Thymus (tissue), 11 donors: ENCODE measurements around the gene NR1D1. TPM values are rescaled to one million over a fixed set of nuclear protein-coding genes. Genes with fewer than 3 reads are reported as not detected.

Source experiments
- DNase-seq, 9 donors: peaks; one replicate each; pipeline ENCODE4 v3.0.0-alpha.2; 2013; ENCODE audit warnings: low spot score in 9 of 9, low read depth in 6 of 9, missing footprints in 1 of 9
- H3K27ac ChIP-seq, 2 donors: one replicate each; pipeline ENCODE4 v1.5.1; 2013; ENCODE audit warnings: control low read depth in 1 of 2, low read depth in 1 of 2, low read length in 1 of 2, mild to moderate bottlenecking in 1 of 2, moderate library complexity in 1 of 2
- H3K27me3 ChIP-seq, 2 donors: one replicate each; pipeline ENCODE4 v1.5.1; 2013; ENCODE audit warnings: low read length in 1 of 2; ENCODE audit not compliant: control insufficient read depth in 2 of 2, insufficient read depth in 1 of 2
- H3K36me3 ChIP-seq, 2 donors: one replicate each; pipeline ENCODE4 v1.5.1; 2013; ENCODE audit warnings: low read length in 1 of 2, mild to moderate bottlenecking in 1 of 2, moderate library complexity in 1 of 2; ENCODE audit not compliant: control insufficient read depth in 2 of 2, insufficient read depth in 2 of 2
- H3K4me1 ChIP-seq, 2 donors: one replicate each; pipeline ENCODE4 v1.5.1; 2013; ENCODE audit warnings: low read length in 2 of 2; ENCODE audit not compliant: control insufficient read depth in 2 of 2, insufficient read depth in 2 of 2
- H3K4me3 ChIP-seq, 2 donors: one replicate each; pipeline ENCODE4 v1.5.1; 2013; ENCODE audit warnings: low read length in 2 of 2, control low read depth in 1 of 2, mild to moderate bottlenecking in 1 of 2
- H3K9me3 ChIP-seq, 2 donors: one replicate each; pipeline ENCODE4 v1.5.1; 2013; ENCODE audit warnings: low read length in 1 of 2, mild to moderate bottlenecking in 1 of 2; ENCODE audit not compliant: control insufficient read depth in 2 of 2, insufficient read depth in 1 of 2
- WGBS: extraction: QIAGEN DNeasy Blood & Tissue Kit; methylation state at CpG from one replicate; pipeline ENCODE4 v1.1.7; 2013; 5-methylcytosine and 5-hydroxymethylcytosine counted together
- polyA plus RNA-seq: library from polyadenylated mRNA; stranded (reverse); fragments of 200-250 nt; gene quantifications from one replicate; pipeline ENCODE4 v1.2.3, GENCODE V29; 2013
- total RNA-seq: library from RNA; stranded (reverse); fragments of 120-200 nt; gene quantifications from one replicate; pipeline ENCODE4 v1.2.4, GENCODE V29; 2013
- donor health status: healthy.

The NR1D1 gene
- total and polyA plus RNA-seq, 2 donors, result 0.85 to 3.2 TPM

DNA sequence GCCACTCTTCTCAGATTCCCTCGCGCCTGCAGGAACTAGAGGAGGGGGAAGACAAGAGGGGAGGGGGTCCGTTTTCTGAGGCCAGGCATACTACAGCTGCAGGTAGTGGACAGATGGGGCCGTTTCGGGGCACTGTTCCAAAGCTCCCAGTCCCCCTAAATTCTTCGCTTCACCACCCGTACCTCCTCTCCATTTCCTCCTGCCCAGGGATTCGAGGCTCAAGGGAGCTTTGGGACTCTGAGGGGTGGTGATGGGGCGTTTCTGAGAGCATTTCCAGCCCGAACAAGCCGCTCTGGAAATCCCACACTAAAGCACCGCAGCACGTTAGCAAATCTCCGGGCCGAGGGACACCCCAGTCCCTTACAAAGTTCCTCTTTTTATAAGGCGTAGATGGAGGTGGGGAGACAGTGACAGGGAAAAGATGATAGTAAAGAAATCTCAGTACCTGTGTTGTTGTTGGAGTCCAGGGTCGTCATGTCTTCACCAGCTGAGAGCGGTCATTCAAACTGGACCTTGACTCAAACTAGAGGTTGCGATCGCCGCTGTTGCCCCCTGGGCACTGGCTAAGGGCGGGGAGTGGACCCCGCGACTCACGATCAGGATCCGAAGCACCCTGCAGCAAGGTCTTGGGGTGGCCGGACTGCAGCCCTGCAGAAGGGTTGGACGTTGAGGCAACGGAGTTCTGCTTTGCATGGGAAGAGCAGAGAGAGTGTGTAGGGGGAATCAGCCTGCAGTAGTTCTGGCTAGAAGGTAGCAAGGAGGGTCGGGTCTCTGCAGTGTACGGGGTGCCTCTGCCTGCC, 570 bp downstream of the NR1D1 start:
- peaks cover 12 to 26% of the 10 kb centered on the region in 2 donors for H3K36me3 ChIP-seq
- peak in 1 of 9 donors; percentile 31 for DNase-seq

GRCh38 chr17:40098846-40099618, 1.4 kb downstream of the NR1D1 start:
- WGBS, result 2% methylated on average over 52 of the region's 52 CpGs
- Histone ChIP-seq H3K4me1 (peaks cover 74 to 97% of the 10 kb centered on the region in 2 donors), H3K27me3 (no peaks in the 10 kb centered on the region), H3K9me3 (peaks cover 0 to 5% of the 10 kb centered on the region in 2 donors), H3K36me3 (peaks cover 20 to 34% of the 10 kb centered on the region in 2 donors), H3K4me3 (peak overlapping the region; percentile 67 to 69), H3K27ac (peak overlapping the region; percentile 88 to 94)
- peak in 8 of 9 donors; percentile 82 to 96 (median 90) for DNase-seq

More for the DNA sequence above, 570 bp downstream of the NR1D1 start:
- peak overlapping the region; percentile 84 to 94 for H3K27ac ChIP-seq
- H3K27me3 ChIP-seq, result no peaks in the 10 kb centered on the region
- peak overlapping the region; percentile 67 to 69 for H3K4me3 ChIP-seq
- 5% methylated on average over 31 of the region's 31 CpGs for WGBS
- peaks cover 0 to 5% of the 10 kb centered on the region in 2 donors for H3K9me3 ChIP-seq
- peaks cover 79 to 97% of the 10 kb centered on the region in 2 donors for H3K4me1 ChIP-seq

- WGBS, result 84% methylated on average over 9 of the region's 9 CpGs
- H3K27ac ChIP-seq, result peak overlapping the region; percentile 88 to 94
- H3K9me3 ChIP-seq, result peaks cover 0 to 5% of the 10 kb centered on the region in 2 donors
- no peaks in the 10 kb centered on the region for H3K27me3 ChIP-seq
- peaks cover 67 to 92% of the 10 kb centered on the region in 2 donors for H3K4me1 ChIP-seq
- DNase-seq, result no peak
- H3K36me3 ChIP-seq, result peaks cover 28 to 42% of the 10 kb centered on the region in 2 donors
- H3K4me3 ChIP-seq, result peak overlapping the region; percentile 67 to 69
Observed at GRCh38 chr17:40097931-40098845, 2.2 kb downstream of the NR1D1 start.

- WGBS, result 98% methylated on average over 10 of the region's 10 CpGs
- Histone ChIP-seq H3K4me1 (peaks cover 60 to 83% of the 10 kb centered on the region in 2 donors), H3K27ac (peak overlapping the region; percentile 90 to 92)
Observed at GRCh38 chr17:40097087-40097486, 3.3 kb downstream of the NR1D1 start.

GRCh38 chr17:40095944-40096791, 4.2 kb downstream of the NR1D1 start:
- peak overlapping the region; percentile 90 to 92 for H3K27ac ChIP-seq
- peak in 6 of 9 donors; percentile 67 to 91 (median 74) for DNase-seq
- peaks cover 42 to 55% of the 10 kb centered on the region in 2 donors for H3K36me3 ChIP-seq
- H3K27me3 ChIP-seq, result no peaks in the 10 kb centered on the region
- peaks cover 57 to 74% of the 10 kb centered on the region in 2 donors for H3K4me1 ChIP-seq
- 60% methylated on average over 23 of the region's 23 CpGs for WGBS
- peak overlapping the region in 1 of 2 donors; percentile 16 for H3K4me3 ChIP-seq
- peaks cover 0 to 5% of the 10 kb centered on the region in 2 donors for H3K9me3 ChIP-seq

More at GRCh38 chr17:40097087-40097486, 3.3 kb downstream of the NR1D1 start:
- DNase-seq, result no peak
- Histone ChIP-seq H3K9me3 (peaks cover 0 to 5% of the 10 kb centered on the region in 2 donors), H3K4me3 (no peak overlapping the region), H3K36me3 (peaks cover 36 to 52% of the 10 kb centered on the region in 2 donors), H3K27me3 (no peaks in the 10 kb centered on the region)

DNA sequence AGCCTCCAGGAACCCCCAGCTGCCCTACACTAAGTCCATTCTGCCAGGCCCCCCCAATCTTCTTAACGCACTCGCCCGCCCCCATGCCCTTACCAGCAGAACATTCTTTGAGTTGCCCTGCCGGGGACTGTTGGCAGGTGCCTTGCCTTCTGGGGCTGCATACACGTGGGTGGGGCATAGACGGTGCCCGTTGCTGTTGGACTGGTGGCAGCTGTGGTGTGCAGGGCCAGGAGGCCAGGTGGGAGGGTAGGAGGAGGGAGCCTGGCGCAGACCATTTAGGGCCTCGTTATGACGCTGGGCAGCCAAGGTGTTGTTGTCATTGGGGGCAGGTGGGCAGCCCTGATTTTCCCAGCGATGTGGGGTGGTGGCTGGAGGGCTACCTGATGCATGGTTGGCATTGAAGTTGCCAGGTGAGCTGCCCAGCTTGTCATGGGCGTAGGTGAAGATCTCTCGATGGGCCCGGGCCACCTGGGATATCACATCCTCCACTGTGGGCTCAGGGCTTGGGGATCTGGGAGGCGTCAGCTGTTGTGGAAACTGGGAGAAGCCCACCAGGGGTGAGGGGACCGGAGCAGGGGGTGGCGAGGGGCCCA, 4.9 kb downstream of the NR1D1 start:
- 72% methylated on average over 17 of the region's 17 CpGs for WGBS
- Histone ChIP-seq H3K9me3 (peaks cover 0 to 5% of the 10 kb centered on the region in 2 donors), H3K27me3 (no peaks in the 10 kb centered on the region), H3K36me3 (peaks cover 44 to 58% of the 10 kb centered on the region in 2 donors), H3K4me3 (no peak overlapping the region), H3K4me1 (peaks cover 52 to 67% of the 10 kb centered on the region in 2 donors), H3K27ac (peak overlapping the region; percentile 90 to 92)
- peak in 1 of 9 donors; percentile 24 for DNase-seq

- H3K4me1 ChIP-seq, result peaks cover 47 to 61% of the 10 kb centered on the region in 2 donors
- no peaks in the 10 kb centered on the region for H3K27me3 ChIP-seq
- peaks cover 46 to 60% of the 10 kb centered on the region in 2 donors for H3K36me3 ChIP-seq
- 99% methylated on average over 14 of the region's 14 CpGs for WGBS
- H3K9me3 ChIP-seq, result peaks cover 0 to 5% of the 10 kb centered on the region in 2 donors
- peak overlapping the region; percentile 46 to 92 for H3K27ac ChIP-seq
- H3K4me3 ChIP-seq, result no peak overlapping the region
- DNase-seq, result no peak
Observed at GRCh38 chr17:40094874-40095273, 5.5 kb downstream of the NR1D1 start.
